ENCODE data around the gene TMEM229B. TPM values are rescaled to one million over a fixed set of nuclear protein-coding genes. Genes with fewer than 3 reads are reported as not detected.

The TMEM229B gene
- polyA plus RNA-seq, 2 of the 4 experiments (the other 2 are of a cell fraction): 0.19 to 0.31 TPM

GRCh38 chr14:67503331-67503730, 14.8 kb upstream of the TMEM229B start:
- ATAC-seq: no peak
- TF ChIP-seq RARB (CRISPR knock-in tag; IDR thresholded peaks at IDR 0.05): no peak
- no peak for TF ChIP-seq CBX8 (IDR thresholded peaks at IDR 0.05)
- no peak for TF ChIP-seq RAD21 (conservative IDR thresholded peaks at IDR 0.05 in 1 of 2, IDR thresholded peaks at IDR 0.05 in 1 of 2)
- H3K4me3 ChIP-seq: no peak overlapping the region
- H3K9me3 ChIP-seq: no peaks in the 10 kb centered on the region
- 62% methylated on average over 7 of the region's 7 CpGs for WGBS (ENCODE audit: missing lambda C conversion rate)
- CTCF ChIA-PET: interaction anchor here (0.6 to 2.9 kb wide), 3 partner anchors 9 to 118 kb away, joined by 3 to 9 read pairs (median 5); no protein-coding TSS in a partner anchor
- no peak for FAIRE-seq
- H3K4me2 ChIP-seq: no peak overlapping the region
- no peaks in the 10 kb centered on the region for H3K4me1 ChIP-seq
- no peak for DNase-seq (ENCODE audit: low read depth in 1 of 2, low spot score in 1 of 2)
- no peak overlapping the region for H3K27ac ChIP-seq
- POLR2A ChIA-PET: no interaction called here

GRCh38 chr14:67502867-67503266, 14.3 kb upstream of the TMEM229B start:
- WGBS (ENCODE audit: missing lambda C conversion rate): 76% methylated on average over 6 of the region's 6 CpGs
- ChIA-PET POLR2A (no interaction called here), CTCF (interaction anchor here (0.6 to 2.9 kb wide), 3 partner anchors 9 to 117 kb away, joined by 3 to 9 read pairs (median 5); no protein-coding TSS in a partner anchor)
- ATAC-seq (no peak), DNase-seq (ENCODE audit: low read depth in 1 of 2, low spot score in 1 of 2) (no peak), FAIRE-seq (no peak)
- no peak overlapping the region for H3K27ac ChIP-seq
- H3K4me1 ChIP-seq: no peaks in the 10 kb centered on the region
- no peaks in the 10 kb centered on the region for H3K9me3 ChIP-seq
- TF ChIP-seq SREBF2 (IDR thresholded peaks at IDR 0.05) (no peak), NR3C1 (IDR thresholded peaks at IDR 0.05) (no peak), GATA3 (IDR thresholded peaks at IDR 0.05; ENCODE audit: borderline replicate concordance) (no peak), HEYL (CRISPR knock-in tag; IDR thresholded peaks at IDR 0.05) (no peak), RCOR1 (IDR thresholded peaks at IDR 0.05; ENCODE audit: low read depth, low read length) (no peak), FOSB (CRISPR knock-in tag; IDR thresholded peaks at IDR 0.05) (no peak), EP300 (IDR thresholded peaks at IDR 0.05) (no peak), RAD21 (conservative IDR thresholded peaks at IDR 0.05 in 1 of 2, IDR thresholded peaks at IDR 0.05 in 1 of 2) (no peak), CBX2 (IDR thresholded peaks at IDR 0.05; ENCODE audit: borderline replicate concordance, low read depth) (no peak)
- H3K4me2 ChIP-seq: no peak overlapping the region
- no peak overlapping the region for H3K4me3 ChIP-seq

- Histone ChIP-seq H3K9me3 (no peaks in the 10 kb centered on the region), H3K4me2 (no peak overlapping the region), H3K4me3 (no peak overlapping the region), H3K4me1 (no peaks in the 10 kb centered on the region), H3K27ac (no peak overlapping the region)
- ChIA-PET CTCF (no interaction called here), POLR2A (no interaction called here)
- WGBS (ENCODE audit: missing lambda C conversion rate): 26% methylated on average over 4 of the region's 4 CpGs
- TF ChIP-seq CEBPB (IDR thresholded peaks at IDR 0.05) (no peak), ZNF302 (CRISPR knock-in tag; IDR thresholded peaks at IDR 0.05) (no peak), FOSL2 (IDR thresholded peaks at IDR 0.05) (no peak), FOSL2 (CRISPR knock-in tag; IDR thresholded peaks at IDR 0.05) (no peak), HEYL (CRISPR knock-in tag; IDR thresholded peaks at IDR 0.05) (no peak), JUN (IDR thresholded peaks at IDR 0.05) (no peak), PHF8 (IDR thresholded peaks at IDR 0.05; ENCODE audit: borderline replicate concordance, low read depth) (no peak)
- no peak for ATAC-seq
- no peak for DNase-seq (ENCODE audit: low read depth in 1 of 2, low spot score in 1 of 2)
- FAIRE-seq: no peak
Observed at GRCh38 chr14:67501670-67502069, 13.1 kb upstream of the TMEM229B start.

GRCh38 chr14:67500981-67501380, 12.5 kb upstream of the TMEM229B start:
- TF ChIP-seq TFCP2L1 (CRISPR knock-in tag; IDR thresholded peaks at IDR 0.05) (no peak), FOXS1 (CRISPR knock-in tag; IDR thresholded peaks at IDR 0.05) (no peak), BCL3 (IDR thresholded peaks at IDR 0.05) (no peak), SMC3 (IDR thresholded peaks at IDR 0.05) (no peak), HMGXB4 (CRISPR knock-in tag; IDR thresholded peaks at IDR 0.05; ENCODE audit: borderline replicate concordance) (no peak), FOSB (CRISPR knock-in tag; IDR thresholded peaks at IDR 0.05) (no peak), MAFK (IDR thresholded peaks at IDR 0.05; ENCODE audit: partially characterized antibody) (no peak), HOXB13 (CRISPR knock-in tag; IDR thresholded peaks at IDR 0.05; ENCODE audit: low read depth) (no peak), RFX5 (IDR thresholded peaks at IDR 0.05) (no peak), CTCF (IDR thresholded peaks at IDR 0.05) (no peak), EHF (CRISPR knock-in tag; IDR thresholded peaks at IDR 0.05) (no peak), GATA3 (IDR thresholded peaks at IDR 0.05; ENCODE audit: borderline replicate concordance) (no peak), MYC (IDR thresholded peaks at IDR 0.05; ENCODE audit: borderline replicate concordance, low read length) (no peak), RNF2 (IDR thresholded peaks at IDR 0.05; ENCODE audit: borderline replicate concordance, low read depth) (no peak)
- CTCF ChIA-PET: interaction anchor here (1.1 to 1.9 kb wide), 4 partner anchors 10 to 83 kb away, joined by 3 to 7 read pairs (median 4); no protein-coding TSS in a partner anchor
- WGBS (ENCODE audit: missing lambda C conversion rate): 51% methylated on average over 3 of the region's 3 CpGs
- POLR2A ChIA-PET: no interaction called here
- Histone ChIP-seq H3K9me3 (no peaks in the 10 kb centered on the region), H3K4me2 (no peak overlapping the region), H3K4me1 (no peaks in the 10 kb centered on the region), H3K27ac (no peak overlapping the region), H3K4me3 (no peak overlapping the region)
- no peak for DNase-seq (ENCODE audit: low read depth in 1 of 2, low spot score in 1 of 2)
- no peak for ATAC-seq
- FAIRE-seq: no peak

All from A549 (cell line).